Colonic mucosa (tissue), 4 donors: ENCODE results near the gene CHMP6. TPM values are rescaled to one million over a fixed set of nuclear protein-coding genes. Genes with fewer than 3 reads are reported as not detected.
A peak's percentile ranks its signal among the peaks of the same experiment; 100 is the strongest.

Experiments used
- DNase-seq: peaks from one replicate; pipeline ENCODE4 v3.0.0-alpha.2; 2020
- H3K27ac ChIP-seq: fragments of 200-600 bp; one replicate; pipeline ENCODE4 v1.8.0; 2021
- H3K27me3 ChIP-seq: fragments of 200-600 bp; one replicate; pipeline ENCODE4 v1.8.0; 2021
- H3K36me3 ChIP-seq: fragments of 200-600 bp; one replicate; pipeline ENCODE4 v1.8.0; 2021
- H3K4me1 ChIP-seq: fragments of 200-600 bp; one replicate; pipeline ENCODE4 v1.8.0; 2021; ENCODE audit warnings: mild to moderate bottlenecking
- H3K4me3 ChIP-seq: fragments of 200-600 bp; one replicate; pipeline ENCODE4 v1.8.0; 2021
- H3K9ac ChIP-seq, 2 donors: one replicate each; pipeline ENCODE4 v1.7.0; 2013; ENCODE audit warnings: control low read depth in 2 of 2, low read depth in 2 of 2, low read length in 2 of 2
- H3K9me3 ChIP-seq: fragments of 200-600 bp; one replicate; pipeline ENCODE4 v1.8.0; 2021
- CTCF ChIP-seq: fragments of 200-600 bp; IDR thresholded peaks from one replicate; pipeline ENCODE4 v1.8.0; 2022; ENCODE audit warnings: antibody characterized with exemption, mild to moderate bottlenecking
- intact Hi-C: fragments of 100-400 bp; cut with DNase I; formaldehyde crosslinking; loops from one replicate; pipeline ENCODE4 v1.14.1; 2022
- total RNA-seq, 2 donors: library from RNA; stranded (reverse); fragmentation: NEBNext Ultra II Directional in 1 of 2; extraction: Animal tissue kit (Norgen Biotek cat#: 25700) in 1 of 2; gene quantifications; one replicate each; pipeline ENCODE4 v1.2.1, GENCODE V29; 2021
- donor health status: healthy.
- donor health status: DM: no; HTN: no; CAD: no.
- donor health status: DM: no; HTN: no; CAD: no.

CHMP6 gene
- total RNA-seq, 2 donors from 2014 or later: 29.1 to 43.5 TPM

GRCh38 chr17:81025741-81026129 lies 34.1 kb downstream of the CHMP6 start:
- TF ChIP-seq CTCF: no peak
- intact Hi-C loops: loop anchor here (2.0 kb wide), 1 partner anchor 73 kb away; no protein-coding TSS in a partner anchor
- Histone ChIP-seq H3K9me3 (no peaks in the 10 kb centered on the region), H3K27me3 (peaks cover 18% of the 10 kb centered on the region), H3K27ac (no peak overlapping the region), H3K4me3 (no peak overlapping the region), H3K4me1 (peaks cover 18% of the 10 kb centered on the region), H3K9ac (no peak overlapping the region), H3K36me3 (no peaks in the 10 kb centered on the region)
- no peak for DNase-seq

GRCh38 chr17:81026266-81027036 lies 34.8 kb downstream of the CHMP6 start:
- intact Hi-C loops: no loop called here
- TF ChIP-seq CTCF: no peak
- Histone ChIP-seq H3K9ac (peak overlapping the region in 1 of 2 donors; percentile 7), H3K36me3 (no peaks in the 10 kb centered on the region), H3K4me1 (peaks cover 11% of the 10 kb centered on the region), H3K4me3 (no peak overlapping the region), H3K27ac (no peak overlapping the region), H3K27me3 (peaks cover 18% of the 10 kb centered on the region), H3K9me3 (no peaks in the 10 kb centered on the region)
- DNase-seq: no peak

GRCh38 chr17:81027038-81027437 lies 35.4 kb downstream of the CHMP6 start:
- intact Hi-C loops: no loop called here
- no peak for TF ChIP-seq CTCF
- Histone ChIP-seq H3K27me3 (peaks cover 18% of the 10 kb centered on the region), H3K27ac (no peak overlapping the region), H3K9me3 (no peaks in the 10 kb centered on the region), H3K36me3 (no peaks in the 10 kb centered on the region), H3K9ac (no peak overlapping the region), H3K4me3 (no peak overlapping the region), H3K4me1 (peaks cover 11% of the 10 kb centered on the region)
- DNase-seq: no peak

- Histone ChIP-seq H3K27me3 (peaks cover 18% of the 10 kb centered on the region), H3K36me3 (no peaks in the 10 kb centered on the region), H3K4me3 (no peak overlapping the region), H3K9me3 (no peaks in the 10 kb centered on the region), H3K9ac (peak overlapping the region in 1 of 2 donors; percentile 12), H3K4me1 (peaks cover 11% of the 10 kb centered on the region), H3K27ac (no peak overlapping the region)
- no peak for TF ChIP-seq CTCF
- intact Hi-C loops: no loop called here
- no peak for DNase-seq
These were observed 36.2 kb downstream of the CHMP6 start for GRCh38 chr17:81027591-81028505.

GRCh38 chr17:81028506-81028858 lies 36.8 kb downstream of the CHMP6 start:
- Histone ChIP-seq H3K9me3 (no peaks in the 10 kb centered on the region), H3K27me3 (peaks cover 18% of the 10 kb centered on the region), H3K27ac (no peak overlapping the region), H3K9ac (no peak overlapping the region), H3K4me3 (no peak overlapping the region), H3K36me3 (no peaks in the 10 kb centered on the region), H3K4me1 (peaks cover 6% of the 10 kb centered on the region)
- DNase-seq: no peak
- no peak for TF ChIP-seq CTCF
- intact Hi-C loops: no loop called here
